ENCODE results near the gene MAGEA8. TPM values are rescaled to one million over a fixed set of nuclear protein-coding genes. Genes with fewer than 3 reads are reported as not detected.
"Not testable (repeated sequence)": the region's sequence is repeated elsewhere in the genome, so short reads cannot be mapped to it uniquely, and the experiment has no call there.

Gene MAGEA8, protein sequence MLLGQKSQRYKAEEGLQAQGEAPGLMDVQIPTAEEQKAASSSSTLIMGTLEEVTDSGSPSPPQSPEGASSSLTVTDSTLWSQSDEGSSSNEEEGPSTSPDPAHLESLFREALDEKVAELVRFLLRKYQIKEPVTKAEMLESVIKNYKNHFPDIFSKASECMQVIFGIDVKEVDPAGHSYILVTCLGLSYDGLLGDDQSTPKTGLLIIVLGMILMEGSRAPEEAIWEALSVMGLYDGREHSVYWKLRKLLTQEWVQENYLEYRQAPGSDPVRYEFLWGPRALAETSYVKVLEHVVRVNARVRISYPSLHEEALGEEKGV
- total RNA-seq = not detected
- long read RNA-seq = 0 reads

DNA sequence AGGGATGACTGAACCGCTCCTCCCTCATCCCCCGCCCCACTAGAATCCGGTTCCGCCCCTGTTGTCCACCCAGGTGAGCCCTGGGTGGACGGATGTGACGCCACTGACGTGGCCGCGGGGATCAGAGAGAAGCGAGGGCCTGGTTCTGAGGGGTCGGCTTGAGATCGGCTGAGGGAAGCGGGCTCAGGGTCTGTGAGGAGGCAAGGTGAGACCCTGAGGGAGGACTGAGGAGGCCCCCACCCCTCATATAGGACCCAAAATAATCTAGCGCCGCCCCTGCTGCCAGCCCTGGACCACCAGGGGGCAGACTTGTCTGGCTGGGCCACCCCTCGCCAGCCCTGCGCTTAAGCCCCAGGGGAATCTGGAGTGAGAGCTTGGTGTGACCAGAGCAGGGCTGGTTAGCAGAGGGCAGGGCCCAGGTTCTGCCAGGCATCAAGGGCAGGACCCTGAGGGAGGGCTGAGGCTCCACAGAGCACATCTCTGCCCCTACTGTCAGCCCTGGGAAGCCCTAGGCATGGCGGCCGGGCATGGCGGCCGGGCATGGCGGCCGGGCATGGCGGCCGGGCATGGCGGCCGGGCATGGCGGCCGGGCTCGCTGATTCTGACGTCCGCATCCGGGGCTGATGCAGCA, at the start of gene MAGEA8:
TSS of gene MAGEA8 (plus strand) at position 103 of the 631 bp plus-strand sequence. CDS start 3,090 bp downstream, outside the sequence.
- intact Hi-C loops (cut with DNase I, micrococcal nuclease) = no loop called here
- no peak for DNase-seq

GRCh38 chrX:149831473-149831872, 49.5 kb upstream of the MAGEA8 start:
- ATAC-seq = no peak
- intact Hi-C loops (cut with DNase I, micrococcal nuclease) = no loop called here
- no peak for DNase-seq

More for the DNA sequence above, at the start of gene MAGEA8:
- no peak for ATAC-seq

DNA sequence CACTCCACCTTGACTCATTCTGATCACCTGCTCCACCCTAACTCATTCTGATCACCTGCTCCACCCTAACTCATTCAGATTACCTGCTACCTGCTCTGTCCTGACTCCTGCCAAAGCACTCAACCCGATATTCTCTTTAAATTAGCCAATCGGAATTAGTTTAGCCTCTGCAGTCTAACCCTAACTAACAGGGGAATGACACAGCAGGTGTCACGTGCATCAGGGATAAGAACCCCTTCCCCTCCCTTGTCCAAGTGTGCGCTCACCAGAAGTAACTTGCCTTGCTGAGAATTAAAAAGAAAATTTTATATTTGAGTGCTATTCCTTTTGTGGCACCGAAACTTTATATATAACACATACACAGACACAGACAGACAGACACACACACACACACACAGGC, 44.3 kb upstream of the MAGEA8 start:
- peak; percentile 56 for ATAC-seq
- intact Hi-C loops (cut with DNase I, micrococcal nuclease); DNase-seq: not testable (repeated sequence)

GRCh38 chrX:149837167-149837566, 43.8 kb upstream of the MAGEA8 start:
- intact Hi-C loops (cut with DNase I, micrococcal nuclease) = no loop called here
- ATAC-seq (no peak), DNase-seq (no peak)

- DNase-seq = no peak
- peak; percentile 44 for ATAC-seq
- intact Hi-C loops (cut with DNase I, micrococcal nuclease) = no loop called here
Observed at GRCh38 chrX:149837639-149838038, 43.3 kb upstream of the MAGEA8 start.

- DNase-seq = no peak
- intact Hi-C loops (cut with DNase I, micrococcal nuclease) = no loop called here
- ATAC-seq = no peak
Observed at GRCh38 chrX:149841929-149842328, 39.1 kb upstream of the MAGEA8 start.

DNA sequence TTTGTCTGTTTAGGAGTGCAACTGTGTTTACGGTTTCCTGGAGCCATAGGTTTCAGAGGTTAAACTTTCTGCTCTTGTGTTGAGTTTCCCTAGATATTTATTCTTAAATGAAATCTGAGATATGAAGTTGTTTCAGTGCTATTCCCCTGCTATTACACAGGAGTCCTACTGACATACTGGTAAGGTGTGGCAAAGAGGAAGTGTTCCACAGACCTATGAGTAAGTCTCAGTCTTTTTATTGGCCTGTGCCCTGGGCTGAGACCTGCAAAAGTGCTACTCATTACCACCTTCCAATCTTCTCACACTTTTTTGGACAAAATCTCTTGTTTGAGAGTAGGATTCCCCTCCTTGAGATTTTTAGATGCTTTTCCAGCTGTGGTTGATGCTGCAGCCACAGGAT, 35.6 kb upstream of the MAGEA8 start:
- intact Hi-C loops (cut with DNase I, micrococcal nuclease) = no loop called here
- peak; percentile 96 for ATAC-seq
- no peak for DNase-seq

DNA sequence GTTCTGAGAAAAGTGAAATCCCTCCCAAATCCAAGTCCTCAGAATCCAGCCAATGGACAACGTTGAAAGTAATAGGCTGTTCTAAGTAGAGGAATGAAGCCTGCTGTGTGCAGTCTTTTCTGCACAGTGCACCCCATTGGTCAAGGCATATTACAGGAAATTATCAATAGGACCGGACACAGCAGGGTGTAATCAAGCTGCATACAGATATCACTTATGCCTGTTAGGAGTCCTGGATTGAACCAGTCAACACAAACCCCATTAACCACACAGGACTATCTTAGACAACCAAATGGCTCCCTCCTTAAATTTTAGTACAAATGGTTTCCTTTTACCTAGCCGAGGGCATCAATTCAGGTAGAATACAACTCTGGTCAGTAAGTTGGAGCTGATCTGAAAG, 34.2 kb upstream of the MAGEA8 start:
- intact Hi-C loops (cut with DNase I, micrococcal nuclease) = no loop called here
- no peak for DNase-seq
- ATAC-seq = no peak

DNA sequence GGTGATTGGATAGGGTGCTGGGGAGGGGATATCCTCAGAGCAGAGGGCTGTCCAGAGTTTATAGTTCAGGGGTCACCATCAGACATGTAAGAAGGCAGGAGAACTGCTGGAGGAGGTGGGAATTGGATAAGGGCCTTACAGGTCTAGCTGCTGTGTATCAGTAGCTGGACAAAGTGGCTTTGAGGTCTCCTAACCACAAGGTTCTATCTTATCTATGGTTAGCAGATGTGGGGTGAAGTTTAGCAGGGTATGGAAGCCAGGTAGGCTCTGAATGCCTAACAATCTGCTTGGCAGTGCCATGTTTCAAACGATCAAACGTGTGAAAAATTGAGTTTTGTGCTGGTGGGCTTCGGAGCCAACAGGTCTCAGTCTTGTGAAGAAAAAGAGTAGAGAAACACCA, 32.1 kb upstream of the MAGEA8 start:
- DNase-seq (no peak), ATAC-seq (no peak)
- intact Hi-C loops (cut with DNase I, micrococcal nuclease) = no loop called here

DNA sequence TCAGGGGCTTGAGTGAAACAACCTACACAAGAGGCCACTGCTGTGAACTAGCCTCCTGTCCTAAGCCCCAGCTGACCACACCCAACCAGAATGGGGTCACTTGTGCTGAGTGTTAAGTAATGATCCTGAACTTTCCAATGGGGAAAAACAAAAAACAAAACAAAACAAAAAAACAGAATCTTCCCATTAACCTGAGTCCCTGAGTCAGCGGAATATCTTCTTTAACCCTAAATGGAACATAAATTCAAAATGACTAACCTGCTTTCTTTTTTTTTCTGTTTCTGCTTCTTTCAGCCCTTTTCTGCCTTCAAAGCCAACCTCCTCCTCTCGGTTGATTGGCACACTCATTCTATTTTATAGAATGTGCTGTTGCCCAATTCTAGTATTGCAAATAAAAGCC, 31.2 kb upstream of the MAGEA8 start:
- DNase-seq = no peak
- ATAC-seq = no peak
- intact Hi-C loops (cut with DNase I, micrococcal nuclease) = no loop called here

DNA sequence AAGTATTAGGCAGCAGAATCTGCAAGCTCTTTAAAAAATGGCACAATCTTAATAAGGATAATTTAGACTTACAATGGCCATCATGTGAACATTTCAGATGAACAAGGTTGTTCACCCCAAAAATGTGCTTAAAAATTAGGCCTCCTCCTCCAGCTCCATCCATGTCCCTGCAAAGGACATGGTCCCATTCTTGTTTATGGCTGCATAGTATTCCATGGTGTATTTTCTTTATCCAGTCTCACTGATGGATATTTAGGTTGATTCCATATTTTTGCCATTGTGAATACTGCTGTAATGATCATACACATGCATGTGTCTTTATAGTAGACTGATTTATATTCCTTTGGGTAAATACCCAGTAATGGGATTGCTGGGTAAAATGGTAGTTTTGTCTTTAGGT, 29.1 kb upstream of the MAGEA8 start:
- ATAC-seq = no peak

GRCh38 chrX:149853925-149854324, 27.1 kb upstream of the MAGEA8 start:
- ATAC-seq = no peak
- no peak for DNase-seq
- intact Hi-C loops (cut with DNase I, micrococcal nuclease) = no loop called here

More for the DNA sequence above, 29.1 kb upstream of the MAGEA8 start:
- DNase-seq = no peak
- intact Hi-C loops (cut with DNase I, micrococcal nuclease) = no loop called here

DNA sequence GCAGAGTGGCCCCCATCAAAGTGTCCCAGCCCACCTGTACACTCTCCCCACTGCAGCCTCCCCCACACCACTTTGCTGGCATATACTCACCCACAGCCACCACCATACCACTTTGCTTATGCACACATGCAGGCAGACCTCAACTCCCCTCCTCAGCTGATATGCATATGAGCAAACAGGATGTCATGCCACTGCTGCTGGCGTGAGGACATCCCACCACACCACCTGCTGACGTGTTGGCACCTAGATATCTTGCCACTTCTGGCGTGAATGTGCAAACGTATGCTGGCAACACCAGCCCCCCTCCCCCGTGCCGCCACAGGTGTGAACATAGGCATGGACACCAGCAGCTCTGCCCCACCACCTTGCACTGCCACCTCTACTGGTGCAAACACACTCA, 22.4 kb upstream of the MAGEA8 start:
- DNase-seq = no peak
- ATAC-seq = no peak
- intact Hi-C loops (cut with DNase I, micrococcal nuclease) = no loop called here

- DNase-seq = no peak
- ATAC-seq = no peak
- intact Hi-C loops (cut with DNase I, micrococcal nuclease) = no loop called here
Observed at GRCh38 chrX:149860445-149860844, 20.5 kb upstream of the MAGEA8 start.

- DNase-seq (no peak), ATAC-seq (peak; percentile 82)
- intact Hi-C loops (cut with DNase I, micrococcal nuclease) = no loop called here
Observed at GRCh38 chrX:149865390-149865789, 15.6 kb upstream of the MAGEA8 start.

DNA sequence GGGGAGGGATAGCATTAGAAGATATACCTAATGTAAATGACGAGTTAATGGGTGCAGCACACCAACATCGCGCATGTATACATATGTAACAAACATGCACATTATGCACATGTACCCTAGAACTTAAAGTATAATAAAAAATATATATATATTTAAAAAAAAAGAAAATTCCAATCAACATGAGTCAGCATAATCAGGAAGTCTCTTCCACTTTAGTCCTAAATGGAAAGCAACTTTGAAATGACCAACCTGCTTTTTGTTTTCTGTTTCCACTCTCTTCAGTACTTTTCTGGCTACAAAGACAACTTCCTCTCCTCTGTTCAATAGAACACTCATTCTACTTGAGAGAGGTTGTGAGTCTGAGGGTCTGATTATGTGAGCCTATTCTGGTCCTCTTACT, 13.5 kb upstream of the MAGEA8 start:
- ATAC-seq (no peak), DNase-seq (no peak)
- intact Hi-C loops (cut with DNase I, micrococcal nuclease) = no loop called here

DNA sequence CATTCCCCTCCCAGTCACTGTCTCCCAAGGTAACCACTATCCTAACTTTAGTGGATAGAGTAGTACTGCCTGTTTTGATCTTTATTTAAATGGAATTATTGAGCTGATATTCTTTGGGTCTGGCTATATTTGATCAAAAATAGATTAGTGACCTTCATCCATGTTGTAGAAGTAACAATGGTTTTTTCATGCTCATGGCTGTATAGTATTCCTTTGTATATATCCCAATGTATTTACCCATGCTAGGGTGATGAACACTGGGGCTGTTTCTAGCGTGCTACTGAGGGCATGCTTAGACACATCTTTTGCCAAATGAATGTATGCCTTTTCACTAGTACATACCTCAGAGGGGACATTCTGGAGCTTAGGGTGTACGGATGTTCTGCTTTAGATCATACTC, 10.1 kb upstream of the MAGEA8 start:
- no peak for DNase-seq
- no peak for ATAC-seq
- intact Hi-C loops (cut with DNase I, micrococcal nuclease) = no loop called here

- intact Hi-C loops (cut with DNase I, micrococcal nuclease) = no loop called here
- no peak for ATAC-seq
Observed at GRCh38 chrX:149871433-149871832, 9.6 kb upstream of the MAGEA8 start.

DNA sequence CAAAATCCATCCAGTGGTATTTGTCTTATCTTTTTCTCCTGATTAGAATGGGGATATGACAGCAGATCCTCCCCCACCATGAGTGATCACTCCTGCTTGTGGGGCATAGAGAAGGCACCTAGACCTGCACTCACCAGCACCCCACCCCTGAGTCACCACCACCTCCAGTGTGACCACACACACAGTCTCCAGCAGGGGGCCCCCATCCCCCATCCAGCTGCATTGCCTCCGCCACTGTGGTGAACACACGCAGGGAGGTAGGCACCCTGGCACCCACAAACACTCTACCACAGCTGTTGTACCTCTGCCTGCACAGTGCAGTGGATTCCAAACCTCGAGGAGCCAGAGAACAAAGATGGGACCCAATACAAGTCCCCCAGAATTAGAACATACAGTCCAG, 9.0 kb upstream of the MAGEA8 start:
- intact Hi-C loops (cut with DNase I, micrococcal nuclease) = no loop called here
- peak; percentile 85 for ATAC-seq
- DNase-seq = peak in 1 of 2 donors; percentile 48

More at GRCh38 chrX:149871433-149871832, 9.6 kb upstream of the MAGEA8 start:
- no peak for DNase-seq

GRCh38 chrX:149877157-149877556, 3.8 kb upstream of the MAGEA8 start:
- no peak for DNase-seq
- intact Hi-C loops (cut with DNase I, micrococcal nuclease) = no loop called here
- ATAC-seq = no peak

DNA sequence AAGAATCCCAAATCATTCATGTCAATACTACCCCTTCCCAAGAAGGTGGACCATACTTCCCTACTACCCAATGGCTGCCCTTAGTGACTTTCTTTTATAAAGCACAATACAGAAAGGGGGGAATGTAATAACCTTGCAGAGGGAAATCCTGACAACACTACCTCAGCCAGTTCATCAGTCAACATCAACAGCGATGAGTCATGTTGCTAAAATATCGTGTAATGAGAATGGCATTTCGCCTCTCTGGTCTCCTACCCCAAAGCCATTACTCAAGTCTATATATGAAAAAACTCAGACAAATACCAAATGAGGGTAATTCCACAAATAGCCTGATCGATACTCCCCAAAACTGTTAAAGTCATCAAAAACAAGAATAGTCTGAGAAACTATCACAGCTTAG, 3.3 kb upstream of the MAGEA8 start:
- no peak for ATAC-seq
- DNase-seq = no peak
- intact Hi-C loops (cut with DNase I, micrococcal nuclease) = no loop called here

Data from left colon (tissue), 2 donors.